Liver (tissue), 3 donors: ENCODE data around the gene GPX3.

Experiments
- ATF3 ChIP-seq: IDR thresholded peaks from 2 replicates; pipeline ENCODE4 v1.6.1; 2016; ENCODE audit warnings: antibody characterized with exemption
- CTCF ChIP-seq: fragments of 150-350 bp; IDR thresholded peaks from 2 replicates; pipeline ENCODE4 v1.5.1; 2017; ENCODE audit warnings: improper control_type of control experiment, low read depth, low read length; ENCODE audit not compliant: missing input control
- JUND ChIP-seq, 2 donors: IDR thresholded peaks; 2 replicates each; pipeline ENCODE4 v1.6.1; 2016; ENCODE audit warnings: antibody characterized with exemption in 2 of 2
- MAX ChIP-seq: IDR thresholded peaks from 2 replicates; pipeline ENCODE4 v1.6.1; 2016; ENCODE audit warnings: antibody characterized with exemption
- RAD21 ChIP-seq, 2 donors: IDR thresholded peaks; 2 replicates each; pipeline ENCODE4 v1.6.1; 2016; ENCODE audit warnings: antibody characterized with exemption in 2 of 2, mild to moderate bottlenecking in 2 of 2
- REST ChIP-seq: IDR thresholded peaks from 2 replicates; pipeline ENCODE4 v1.6.1; 2016; ENCODE audit warnings: antibody characterized with exemption, mild to moderate bottlenecking
- SP1 ChIP-seq: IDR thresholded peaks from 2 replicates; pipeline ENCODE4 v1.6.1; 2018; ENCODE audit warnings: antibody characterized with exemption, mild to moderate bottlenecking
- TAF1 ChIP-seq: conservative IDR thresholded peaks from 2 replicates; pipeline ENCODE4 v1.6.1; 2016; ENCODE audit warnings: antibody characterized with exemption, mild to moderate bottlenecking
- YY1 ChIP-seq: IDR thresholded peaks from 2 replicates; pipeline ENCODE4 v1.6.1; 2016; ENCODE audit warnings: antibody characterized with exemption, mild to moderate bottlenecking
- ZBTB33 ChIP-seq: IDR thresholded peaks from 2 replicates; pipeline ENCODE4 v1.6.1; 2016; ENCODE audit warnings: antibody characterized with exemption
- donor health status: healthy.
- donor health status: healthy.

GRCh38 chr5:151055336-151055735 is 34.9 kb downstream of the GPX3 start:
- TF ChIP-seq CTCF: no peak
- no peak for TF ChIP-seq RAD21 (IDR thresholded peaks at IDR 0.05)
- no peak for TF ChIP-seq SP1
- TF ChIP-seq YY1: no peak
- no peak for TF ChIP-seq REST
- no peak for TF ChIP-seq ATF3
- TF ChIP-seq JUND (IDR thresholded peaks at IDR 0.05): no peak
- TF ChIP-seq ZBTB33: no peak
- TF ChIP-seq TAF1: no peak
- TF ChIP-seq MAX: no peak
